Effector CD4-positive, alpha-beta T cell (primary cell): ENCODE results near the gene PHETA1.

Source experiments
- DNase-seq: peaks from one replicate; pipeline ENCODE4 v3.0.0-alpha.2; 2020

The PHETA1 gene

DNA sequence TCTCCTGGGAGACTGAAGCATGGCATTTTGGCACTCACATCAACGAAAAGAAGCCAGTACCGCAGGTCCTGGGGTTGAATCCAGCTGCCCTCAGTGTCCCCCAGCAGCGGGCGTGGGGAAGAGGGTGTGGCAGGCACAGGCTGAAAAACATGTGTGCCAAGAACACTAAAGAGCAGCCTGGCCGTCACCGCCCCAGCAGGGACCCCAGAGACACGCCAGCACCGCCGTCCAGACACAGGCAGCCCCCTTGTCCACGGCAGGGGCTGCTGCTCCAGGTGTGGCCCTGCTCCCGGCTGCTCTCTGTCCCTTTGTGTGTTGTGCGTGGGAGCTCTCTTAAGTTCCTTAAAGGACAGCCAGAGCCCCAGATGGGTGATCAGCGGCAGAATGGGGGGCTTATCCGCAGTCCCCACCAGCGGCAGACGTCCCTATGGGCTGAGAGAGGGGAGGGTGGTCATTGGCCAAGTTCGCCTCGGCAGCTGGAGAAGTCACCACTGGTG lies 556 bp downstream of the PHETA1 start:
- DNase-seq: no peak

GRCh38 chr12:111367661-111368221 lies 1.2 kb downstream of the PHETA1 start:
- DNase-seq: no peak

- DNase-seq: no peak
These were observed 2.3 kb downstream of the PHETA1 start for GRCh38 chr12:111366583-111366982.

- DNase-seq: no peak
These were observed 2.8 kb downstream of the PHETA1 start for GRCh38 chr12:111366075-111366474.

DNA sequence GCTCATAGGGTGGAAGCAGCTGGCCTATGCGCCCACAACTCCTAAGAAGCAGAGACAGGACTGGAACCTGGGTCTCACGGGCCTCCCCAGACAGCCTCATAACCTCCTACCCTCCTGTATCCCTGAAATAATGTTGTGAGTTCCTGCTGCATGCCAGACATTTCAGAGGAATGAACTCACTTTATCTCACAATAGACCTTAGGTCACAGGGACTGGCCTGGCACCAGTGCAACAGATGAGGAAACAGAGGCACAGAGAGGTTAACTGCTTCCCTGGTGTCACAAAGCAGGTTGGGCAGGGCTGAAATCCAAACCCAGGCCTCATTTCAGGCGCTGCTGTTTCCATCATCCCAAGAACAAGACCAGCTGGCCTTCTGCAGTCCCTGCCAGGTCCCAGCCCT lies 5.3 kb downstream of the PHETA1 start:
- no peak for DNase-seq

DNA sequence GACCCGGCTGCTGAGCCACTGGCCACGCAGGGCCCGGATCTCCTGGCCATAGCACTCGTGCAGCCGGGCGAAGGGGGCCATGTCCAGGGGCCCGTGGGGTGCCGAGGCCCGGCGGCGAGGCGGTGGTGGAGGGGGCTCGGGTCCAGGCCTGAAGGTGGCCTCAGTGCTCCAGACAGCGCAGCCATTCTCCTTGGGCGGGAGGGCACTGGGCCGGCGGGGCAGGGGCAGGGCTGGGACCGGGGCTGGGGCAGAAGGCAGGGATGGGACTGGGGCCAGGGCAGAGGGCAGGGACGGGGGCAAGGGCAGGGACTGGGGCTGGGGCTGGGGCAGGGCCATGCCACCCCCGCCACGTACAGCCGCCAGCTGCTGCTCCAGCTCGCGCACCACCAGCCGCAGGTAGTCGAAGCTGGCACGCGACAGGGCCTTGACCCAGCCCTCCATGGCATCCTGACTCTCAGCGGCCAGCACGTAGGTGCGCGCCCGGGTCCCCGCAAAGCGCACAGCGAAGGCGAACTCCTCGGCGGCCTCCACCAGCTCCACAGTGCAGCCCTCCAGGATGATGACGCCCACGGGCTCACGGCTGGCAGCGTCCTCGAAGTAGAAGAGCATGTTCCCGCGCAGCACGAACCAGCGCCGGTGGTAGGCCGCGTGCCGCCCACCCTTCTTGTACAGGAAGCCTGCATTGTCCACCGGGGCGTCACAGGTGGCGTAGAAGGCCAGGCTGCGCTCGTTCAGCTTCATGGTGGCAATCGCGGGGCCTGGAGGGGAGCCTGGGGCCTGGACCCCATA lies 6.0 kb downstream of the PHETA1 start:
- DNase-seq: no peak

DNA sequence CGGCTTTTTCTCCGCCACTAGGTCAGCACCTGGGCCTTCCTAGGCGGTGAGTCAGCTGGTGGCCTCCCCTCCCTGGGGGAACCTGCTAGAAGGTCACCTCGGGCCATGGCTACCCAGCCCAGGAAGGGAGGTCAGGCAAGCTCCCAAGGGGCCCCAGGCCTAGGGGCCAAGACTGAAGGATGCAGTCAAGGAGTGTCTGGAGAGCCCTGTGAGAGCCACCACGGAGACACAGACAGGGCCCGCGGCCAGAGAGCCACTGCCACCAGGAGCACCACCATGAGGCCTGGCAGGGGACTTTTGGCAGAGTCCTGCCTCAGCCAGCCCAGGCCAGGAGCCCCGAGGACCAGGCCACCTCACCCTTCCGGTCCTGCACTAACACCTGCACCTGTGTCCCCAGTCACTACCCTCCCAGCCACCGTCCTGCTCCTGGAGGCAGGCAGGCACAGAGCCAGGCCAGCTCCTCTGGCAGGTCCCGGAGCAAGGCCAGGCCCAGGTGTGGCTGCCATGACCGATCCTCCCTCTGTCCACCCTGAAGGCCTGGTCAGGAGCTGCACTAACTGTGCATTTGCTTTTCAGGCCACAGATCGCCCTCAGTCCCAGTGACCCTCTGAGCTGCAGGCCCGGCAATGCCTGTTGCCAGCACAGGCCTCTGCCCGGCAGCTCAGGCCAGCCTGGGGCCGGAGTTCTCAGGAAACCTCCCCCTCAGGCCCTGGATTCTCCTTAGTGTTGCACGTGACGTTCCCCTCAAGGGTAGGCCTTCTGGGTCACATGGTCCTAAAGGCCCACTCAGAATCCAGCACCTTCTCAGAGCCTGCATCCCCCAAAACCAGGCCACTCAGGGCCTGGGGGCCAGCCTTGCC lies 6.9 kb downstream of the PHETA1 start:
- no peak for DNase-seq

- no peak for DNase-seq
These were observed 7.7 kb downstream of the PHETA1 start for GRCh38 chr12:111361073-111361716.

- DNase-seq: no peak
These were observed 8.5 kb downstream of the PHETA1 start for GRCh38 chr12:111360325-111360930.

DNA sequence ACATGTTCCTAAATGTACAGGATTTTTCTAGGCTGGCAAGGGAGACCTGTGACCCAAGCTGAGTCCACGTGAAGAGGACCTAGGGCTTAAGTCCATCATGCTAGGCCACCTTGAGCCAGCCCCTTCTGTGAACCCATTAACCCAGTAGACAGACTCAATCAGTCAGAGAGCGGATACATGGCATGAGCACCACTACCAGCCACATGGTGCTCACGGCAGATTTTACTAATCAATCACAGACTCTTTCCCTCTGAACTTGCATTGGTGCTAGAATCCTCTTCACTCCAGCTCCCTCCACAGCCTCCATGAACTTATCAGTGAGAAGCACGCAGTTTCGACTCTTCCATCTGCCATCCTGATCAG lies 9.0 kb downstream of the PHETA1 start:
- DNase-seq: no peak

DNA sequence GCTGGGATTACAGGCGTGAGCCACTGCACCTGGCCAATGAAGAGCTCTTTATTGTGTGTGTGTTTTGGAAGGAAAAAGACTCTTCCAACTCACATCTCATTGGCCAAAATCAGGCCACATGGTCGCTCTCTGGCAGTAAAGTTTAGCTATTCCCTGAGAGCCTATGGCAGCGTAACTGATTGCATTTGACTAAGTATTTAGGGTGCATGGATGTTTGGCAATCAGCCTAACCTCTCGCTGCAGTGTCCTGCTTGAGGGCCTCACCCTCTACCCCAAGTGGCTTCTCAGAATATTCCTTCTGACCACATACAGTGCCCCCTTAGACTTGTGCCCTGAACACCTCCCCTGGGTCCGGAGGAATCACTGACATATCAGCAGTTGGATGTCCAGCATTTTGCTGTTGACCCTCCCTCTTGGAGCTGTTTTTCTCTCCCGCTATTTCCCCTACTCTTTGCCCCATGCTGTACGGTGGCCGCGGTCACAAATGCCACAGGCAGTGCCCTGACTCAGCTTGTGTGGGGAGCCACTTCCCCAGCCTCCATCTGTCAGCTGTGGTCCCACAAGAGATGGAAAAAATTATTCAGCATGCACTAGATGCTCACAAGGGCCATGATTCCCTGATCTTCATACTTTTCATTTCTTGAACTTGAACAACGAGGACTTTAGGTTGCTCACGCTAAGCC lies 9.5 kb downstream of the PHETA1 start:
- DNase-seq: no peak

DNA sequence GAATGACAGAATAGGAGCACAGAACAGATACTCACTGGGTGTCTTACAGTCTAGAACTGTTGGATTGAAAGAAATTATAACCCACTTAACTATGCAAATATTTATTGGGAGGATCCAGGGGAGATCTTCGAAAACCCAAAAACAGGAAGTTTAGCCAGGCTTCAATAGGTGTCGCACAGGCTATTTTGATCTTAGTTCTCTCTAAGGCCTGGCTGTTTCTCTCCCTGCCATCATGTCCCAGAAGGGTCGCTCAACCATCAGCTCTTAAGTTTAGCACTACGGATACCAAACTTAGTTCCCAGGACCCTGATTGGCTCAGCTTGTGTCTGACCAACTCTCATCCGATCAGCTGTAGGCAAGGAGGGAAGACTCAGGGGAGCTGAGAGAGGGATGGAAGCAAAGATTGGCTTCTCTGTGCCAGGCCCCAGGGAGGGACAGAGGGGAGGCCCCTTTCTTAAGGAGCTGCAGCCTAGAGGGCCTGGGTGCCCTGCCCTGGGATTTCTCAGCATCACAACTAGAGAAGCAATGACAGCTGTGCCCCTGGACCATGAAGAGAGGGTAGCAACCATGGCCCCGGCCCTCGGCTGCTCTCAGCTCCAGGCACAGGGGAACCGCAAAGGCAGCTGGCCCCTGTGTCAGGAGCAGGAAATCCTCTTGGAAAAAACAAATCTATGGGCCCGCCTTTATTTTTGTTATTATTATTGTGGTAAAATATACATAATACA lies 13.5 kb downstream of the PHETA1 start:
- no peak for DNase-seq

DNA sequence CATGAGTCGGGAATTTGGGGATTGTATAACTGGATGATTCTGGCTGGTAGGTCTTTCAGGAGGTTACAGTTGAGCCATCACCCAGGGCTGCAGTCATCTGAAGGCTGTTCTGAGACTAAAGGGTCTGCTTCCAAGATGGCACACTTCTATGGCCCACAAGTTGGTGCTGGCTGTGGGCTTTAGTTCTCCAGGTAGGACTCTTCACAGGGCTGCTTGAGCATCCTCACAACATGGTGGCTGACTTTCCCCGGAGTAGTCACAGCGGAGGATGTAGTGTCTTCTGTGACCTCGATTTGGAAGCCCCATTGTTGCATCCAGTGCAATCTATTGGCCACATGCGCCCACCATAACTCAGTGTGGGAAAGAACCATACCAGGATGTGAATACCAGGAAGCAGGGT lies 14.4 kb downstream of the PHETA1 start:
- no peak for DNase-seq

GRCh38 chr12:111353603-111354295 lies 15.1 kb downstream of the PHETA1 start:
- DNase-seq: no peak

DNA sequence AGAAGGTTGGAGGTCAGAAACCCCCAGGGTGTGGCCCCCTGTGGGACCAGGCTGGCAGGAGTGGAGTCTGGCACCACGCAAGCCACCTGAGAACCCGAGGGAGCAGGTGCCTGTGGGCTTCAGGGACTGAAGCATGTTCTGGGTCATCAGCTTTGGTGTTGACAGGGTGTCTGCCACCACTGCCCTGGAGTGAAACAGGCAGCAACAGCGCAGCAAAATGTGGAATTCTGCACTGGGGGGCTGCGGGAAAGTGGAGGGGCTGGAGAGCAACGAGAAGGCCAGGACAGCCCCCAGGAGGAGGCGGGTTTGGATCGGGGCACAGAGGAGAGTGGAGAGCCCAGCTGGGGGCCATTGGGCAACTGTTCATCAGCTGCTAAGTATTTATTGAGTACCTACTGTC lies 15.9 kb downstream of the PHETA1 start:
- no peak for DNase-seq

DNA sequence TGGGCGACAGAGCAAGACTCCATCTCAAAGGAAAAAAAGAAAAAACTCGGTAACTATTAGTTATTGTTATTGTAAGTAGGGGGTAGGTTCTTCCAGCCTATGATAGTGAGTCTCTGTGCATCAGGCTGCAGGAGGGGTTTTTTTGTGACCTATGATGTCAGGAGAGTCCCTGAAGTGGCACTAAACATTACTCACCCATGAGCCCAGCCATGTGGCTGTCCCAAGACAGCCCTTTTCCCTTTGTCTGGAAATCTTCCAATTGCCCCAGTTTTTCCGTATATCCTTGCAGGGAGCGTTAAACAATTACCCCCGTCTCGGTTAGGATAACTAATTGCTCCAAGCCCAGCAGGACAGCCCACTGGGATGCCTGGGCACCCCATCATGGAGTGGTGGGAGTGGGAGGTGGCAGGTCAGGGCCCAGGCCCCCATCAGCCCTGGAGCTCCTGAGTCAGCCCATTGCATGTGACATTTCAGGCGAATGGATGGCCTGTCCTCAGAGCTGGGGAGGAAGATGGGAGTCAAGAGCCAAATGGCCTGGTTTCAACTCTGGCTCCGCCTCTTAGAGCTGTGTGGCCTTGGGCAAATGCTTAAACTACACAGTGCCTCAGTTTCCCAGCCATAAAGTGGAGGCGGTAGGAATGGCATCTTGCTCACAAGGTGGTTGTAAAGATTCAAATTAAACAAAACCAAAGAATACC lies 16.4 kb downstream of the PHETA1 start:
- DNase-seq: no peak

GRCh38 chr12:111351026-111351425 lies 17.9 kb downstream of the PHETA1 start:
- no peak for DNase-seq

DNA sequence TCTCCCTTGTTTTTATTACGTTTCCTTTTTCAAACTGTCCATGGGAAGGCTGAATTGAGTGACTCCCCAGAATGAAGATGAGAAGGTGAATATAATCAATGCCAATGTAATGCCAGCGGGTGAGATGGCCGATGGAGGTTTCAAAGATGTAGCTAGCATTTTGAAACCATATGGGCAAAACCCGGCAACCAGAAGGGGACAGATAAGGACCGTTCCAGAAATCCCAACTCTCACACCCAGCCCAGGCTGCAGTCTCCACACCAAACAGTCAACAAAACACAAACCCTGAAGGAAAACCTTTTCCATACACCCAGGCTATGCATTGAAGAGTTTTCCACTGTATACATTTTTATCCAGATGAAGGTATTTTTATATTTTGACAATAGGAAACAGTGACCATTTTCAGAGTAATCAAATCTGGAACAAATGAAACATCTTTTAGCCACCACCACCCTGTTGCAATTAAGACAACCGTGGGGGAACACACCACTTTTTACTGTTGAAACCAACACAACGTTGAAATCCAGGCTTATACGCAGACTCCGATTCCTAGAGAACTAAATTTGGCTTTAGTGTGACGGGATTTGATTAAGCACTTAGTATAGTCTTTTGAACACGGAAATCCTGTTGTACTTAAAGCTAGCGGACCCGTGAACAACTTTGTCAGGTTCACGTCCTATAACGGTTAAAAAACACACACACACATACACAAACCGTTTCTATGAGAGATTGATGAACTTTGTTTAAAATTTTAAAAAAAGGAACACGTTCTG lies 19.0 kb downstream of the PHETA1 start:
- DNase-seq: no peak

DNA sequence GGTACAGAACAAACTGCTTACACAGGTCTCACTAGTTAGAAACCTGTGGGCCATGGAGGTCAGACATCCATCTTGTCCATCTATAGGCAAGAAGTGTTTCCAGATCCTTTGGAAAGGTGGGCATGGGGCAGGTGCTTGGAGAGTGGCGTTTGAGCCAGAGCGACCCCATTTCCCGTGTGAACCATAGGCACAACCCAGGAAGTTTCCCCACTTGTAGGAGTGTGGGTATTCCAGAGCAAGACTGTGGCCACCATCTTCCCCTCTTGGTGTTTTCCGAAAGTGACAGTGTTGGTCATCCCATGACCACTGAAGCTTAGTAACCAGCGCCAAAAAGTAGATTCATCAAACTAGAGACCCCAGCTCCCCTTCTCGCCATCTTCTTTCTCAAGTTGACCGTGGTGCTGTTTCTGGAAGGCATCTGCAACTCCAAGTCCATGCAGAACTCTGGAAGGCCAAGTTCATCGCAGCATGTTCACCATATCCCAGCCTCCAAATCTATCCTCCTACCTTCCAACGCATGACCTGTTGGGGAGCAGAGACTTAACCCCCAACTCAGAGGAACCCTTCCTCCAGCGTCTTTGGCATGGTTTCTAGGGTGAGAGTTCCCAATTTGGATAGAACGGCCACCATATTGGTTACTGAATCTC lies 19.7 kb downstream of the PHETA1 start:
- DNase-seq: no peak
